Tibial artery (tissue), 4 donors: ENCODE data around the gene ATE1.
A peak's percentile ranks its signal among the peaks of the same experiment; 100 is the strongest.
"Not testable (repeated sequence)": the region's sequence is repeated elsewhere in the genome, so short reads cannot be mapped to it uniquely, and the experiment has no call there.

Experiments
- DNase-seq, 2 donors: peaks; one replicate each; pipeline ENCODE4 v3.0.0-alpha.2; 2019
- H3K27ac ChIP-seq, 2 donors: fragments of 200-600 bp; sonication (generic) in 1 of 2; 1 replicate in 1 of 2; 2 replicates in 1 of 2; pipeline ENCODE4 v1.5.1; 2018 to 2019; ENCODE audit warnings: mild to moderate bottlenecking in 1 of 2
- H3K27me3 ChIP-seq, 2 donors: fragments of 200-600 bp; sonication (generic) in 1 of 2; one replicate each; pipeline versions ENCODE4 v1.5.1 to v1.6.0; 2016 to 2019
- H3K36me3 ChIP-seq, 3 donors: fragments of 200-600 bp; sonication (generic) in 2 of 3; one replicate each; pipeline ENCODE4 v1.5.1; 2016 to 2019; ENCODE audit warnings: mild to moderate bottlenecking in 2 of 3
- H3K4me1 ChIP-seq, 4 donors: fragments of 200-600 bp; sonication (generic) in 2 of 4; 1 replicate in 3 of 4; 2 replicates in 1 of 4; pipeline ENCODE4 v1.5.1; 2016 to 2019
- H3K4me3 ChIP-seq, 2 donors: fragments of 200-600 bp; sonication (generic) in 1 of 2; 1 replicate in 1 of 2; 2 replicates in 1 of 2; pipeline ENCODE4 v1.5.1; 2018 to 2019; ENCODE audit warnings: mild to moderate bottlenecking in 2 of 2
- H3K9me3 ChIP-seq, 3 donors: fragments of 200-600 bp; sonication (generic) in 1 of 3; one replicate each; pipeline ENCODE4 v1.5.1; 2016 to 2019
- CTCF ChIP-seq, 2 experiments: fragments of 200-600 bp in 1 of 2; fragments of 450-650 bp in 1 of 2; IDR thresholded peaks; one replicate each; pipeline ENCODE4 v1.5.1; 2017 to 2019; ENCODE audit warnings: antibody characterized with exemption in 2 of 2, mild to moderate bottlenecking in 1 of 2, moderate library complexity in 1 of 2
- intact Hi-C: fragments of 100-400 bp; cut with DNase I; formaldehyde crosslinking; loops from one replicate; pipeline ENCODE4 v1.15.0; 2023; ENCODE audit warnings: low total_unique reads

Gene ATE1

DNA sequence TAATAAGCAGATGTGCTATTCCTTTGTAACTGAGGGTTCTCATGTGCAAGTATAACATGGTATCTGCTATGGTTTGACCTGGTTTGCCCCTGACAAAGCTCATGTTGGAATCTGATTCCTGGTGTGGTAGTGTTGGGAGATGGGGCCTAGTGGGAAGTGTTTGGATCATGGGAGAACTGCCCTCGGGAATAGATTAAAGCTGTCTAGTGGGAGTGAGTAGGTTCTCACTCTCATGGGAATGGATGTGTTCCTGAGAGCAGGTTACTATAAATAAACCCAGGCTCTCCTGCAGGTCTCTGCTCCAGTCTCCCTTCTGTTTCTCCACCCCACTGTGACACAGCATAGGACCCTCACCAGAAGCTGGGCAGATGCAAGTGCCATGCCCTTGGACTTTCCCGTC is 97.7 kb downstream of the ATE1 start:
- intact Hi-C loops = no loop called here
- no peaks in the 10 kb centered on the region for H3K4me1 ChIP-seq
- H3K27ac ChIP-seq = no peak overlapping the region
- no peak overlapping the region for H3K4me3 ChIP-seq
- no peaks in the 10 kb centered on the region for H3K27me3 ChIP-seq
- TF ChIP-seq CTCF (IDR thresholded peaks at IDR 0.05) = no peak
- H3K9me3 ChIP-seq = no peaks in the 10 kb centered on the region
- peaks cover 9 to 14% (median 11%) of the 10 kb centered on the region in 3 donors for H3K36me3 ChIP-seq
- no peak for DNase-seq

GRCh38 chr10:121828045-121828444 is 99.8 kb downstream of the ATE1 start:
- Histone ChIP-seq H3K27me3 (no peaks in the 10 kb centered on the region), H3K4me1 (peaks cover 0 to 5% (median 0%) of the 10 kb centered on the region in 4 donors), H3K36me3 (peaks cover 6 to 14% (median 6%) of the 10 kb centered on the region in 3 donors), H3K27ac (no peak overlapping the region), H3K9me3 (no peaks in the 10 kb centered on the region), H3K4me3 (no peak overlapping the region)
- no peak for DNase-seq
- intact Hi-C loops = no loop called here
- TF ChIP-seq CTCF (IDR thresholded peaks at IDR 0.05) = no peak

- H3K4me3 ChIP-seq, DNase-seq, H3K27ac ChIP-seq, intact Hi-C loops, H3K9me3 ChIP-seq, H3K27me3 ChIP-seq, H3K4me1 ChIP-seq: not testable (repeated sequence)
- H3K36me3 ChIP-seq = peaks cover 6 to 14% (median 6%) of the 10 kb centered on the region in 3 donors
Observed at GRCh38 chr10:121826773-121827172, 101.1 kb downstream of the ATE1 start.

- Histone ChIP-seq H3K36me3 (peaks cover 6 to 14% (median 6%) of the 10 kb centered on the region in 3 donors), H3K4me3 (no peak overlapping the region), H3K27ac (no peak overlapping the region), H3K27me3 (no peaks in the 10 kb centered on the region), H3K9me3 (no peaks in the 10 kb centered on the region), H3K4me1 (peaks cover 0 to 5% (median 0%) of the 10 kb centered on the region in 4 donors)
- peak; percentile 54 to 58 for TF ChIP-seq CTCF (IDR thresholded peaks at IDR 0.05)
- no peak for DNase-seq
- intact Hi-C loops = no loop called here
Observed at GRCh38 chr10:121823993-121824463, 103.8 kb downstream of the ATE1 start.

DNA sequence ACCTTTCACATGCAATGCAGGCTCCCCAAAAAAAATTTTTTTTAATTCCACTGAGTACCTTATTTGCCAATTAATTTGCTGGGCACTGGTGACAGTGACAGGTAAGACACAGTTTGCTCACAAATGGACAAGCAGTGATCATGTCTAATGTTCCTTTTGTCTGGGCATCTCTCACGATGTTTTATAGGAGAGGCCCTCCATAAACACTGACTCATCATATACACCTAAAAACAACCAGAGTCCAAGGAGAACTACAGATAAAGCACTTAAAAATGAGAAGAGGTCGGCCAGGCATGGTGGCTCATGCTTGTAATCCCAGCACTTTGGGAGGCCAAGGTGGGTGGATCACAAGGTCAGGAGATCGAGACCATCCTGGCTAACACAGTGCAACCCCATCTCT is 105.1 kb downstream of the ATE1 start:
- TF ChIP-seq CTCF (IDR thresholded peaks at IDR 0.05) = no peak
- H3K9me3 ChIP-seq = no peaks in the 10 kb centered on the region

DNA sequence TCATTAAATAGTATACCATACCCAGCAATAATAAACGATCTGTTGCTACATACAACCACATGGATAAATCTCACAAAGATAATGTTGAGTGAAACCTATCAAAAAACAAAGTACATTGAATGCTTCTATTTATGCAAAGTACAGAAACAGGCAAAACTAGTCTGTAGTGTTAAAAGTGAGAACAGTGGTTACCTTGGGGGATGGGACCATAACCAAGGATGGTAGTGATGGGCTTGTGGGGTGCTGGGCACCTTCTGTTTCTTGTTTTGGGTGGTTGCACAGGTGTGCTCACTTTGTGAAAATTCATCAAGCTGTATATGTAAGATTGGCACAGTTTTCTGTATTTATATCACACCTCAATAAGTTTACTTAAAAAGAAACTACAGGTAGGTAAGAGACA is 105.7 kb downstream of the ATE1 start:
- no peak for DNase-seq
- Histone ChIP-seq H3K36me3 (no peaks in the 10 kb centered on the region), H3K4me1 (peaks cover 0 to 5% (median 0%) of the 10 kb centered on the region in 4 donors), H3K27me3 (no peaks in the 10 kb centered on the region), H3K27ac (no peak overlapping the region), H3K9me3 (no peaks in the 10 kb centered on the region), H3K4me3 (no peak overlapping the region)
- TF ChIP-seq CTCF (IDR thresholded peaks at IDR 0.05) = no peak
- intact Hi-C loops = no loop called here

More for the DNA sequence above, 105.1 kb downstream of the ATE1 start:
- H3K27me3 ChIP-seq = no peaks in the 10 kb centered on the region
- DNase-seq = no peak
- H3K4me3 ChIP-seq = no peak overlapping the region
- no peak overlapping the region for H3K27ac ChIP-seq
- intact Hi-C loops = no loop called here
- H3K36me3 ChIP-seq = peaks cover 0 to 2% (median under 1%) of the 10 kb centered on the region in 3 donors
- peaks cover 0 to 5% (median 0%) of the 10 kb centered on the region in 4 donors for H3K4me1 ChIP-seq
